HUDEP-2 (cell line): ENCODE results near the gene IL16.

Experiments used
- DNase-seq, 76 experiments: peaks; one replicate each; lab custom pipeline; 2025; ENCODE audit not compliant: unreplicated experiment in 76 of 76; lab: John Stamatoyannopoulos, UW

Gene IL16

DNA sequence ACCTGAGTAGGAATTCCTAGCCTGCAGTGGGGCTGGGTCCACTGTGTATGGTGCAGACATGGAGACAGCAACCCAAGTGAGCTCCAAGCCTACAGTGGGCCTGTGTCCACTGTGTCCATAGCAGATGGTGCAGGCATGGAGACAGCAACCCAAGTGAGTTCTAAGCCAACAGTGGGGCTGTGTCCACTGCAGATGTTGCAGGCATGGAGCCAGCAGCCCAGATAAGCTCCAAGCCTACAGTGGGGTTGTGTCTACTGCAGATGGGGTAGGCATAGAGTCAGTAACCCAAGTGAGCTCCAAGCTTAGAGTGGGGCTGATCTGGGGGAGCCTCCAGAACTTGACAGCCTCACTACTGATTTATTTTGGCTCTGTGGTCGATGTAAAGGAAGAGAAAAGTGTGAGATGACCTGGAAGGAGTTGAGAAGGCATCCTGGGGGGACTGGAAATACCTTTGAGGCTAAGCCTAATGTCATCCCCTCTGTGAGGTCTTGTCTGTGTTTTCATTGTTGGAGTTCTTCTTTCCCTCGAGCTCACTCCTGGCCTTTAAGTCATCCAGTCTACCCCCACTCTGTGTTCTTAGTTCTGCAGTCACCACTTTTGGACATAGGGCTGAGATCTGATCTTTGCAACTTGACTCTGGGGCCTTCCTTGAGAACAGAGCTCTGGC lies 22.4 kb upstream of the IL16 start:
- DNase-seq = no peak

- no peak for DNase-seq
Measured at GRCh38 chr15:81174792-81175327, 21.8 kb upstream of the IL16 start.

- no peak for DNase-seq
Measured at GRCh38 chr15:81175496-81175895, 21.2 kb upstream of the IL16 start.

DNA sequence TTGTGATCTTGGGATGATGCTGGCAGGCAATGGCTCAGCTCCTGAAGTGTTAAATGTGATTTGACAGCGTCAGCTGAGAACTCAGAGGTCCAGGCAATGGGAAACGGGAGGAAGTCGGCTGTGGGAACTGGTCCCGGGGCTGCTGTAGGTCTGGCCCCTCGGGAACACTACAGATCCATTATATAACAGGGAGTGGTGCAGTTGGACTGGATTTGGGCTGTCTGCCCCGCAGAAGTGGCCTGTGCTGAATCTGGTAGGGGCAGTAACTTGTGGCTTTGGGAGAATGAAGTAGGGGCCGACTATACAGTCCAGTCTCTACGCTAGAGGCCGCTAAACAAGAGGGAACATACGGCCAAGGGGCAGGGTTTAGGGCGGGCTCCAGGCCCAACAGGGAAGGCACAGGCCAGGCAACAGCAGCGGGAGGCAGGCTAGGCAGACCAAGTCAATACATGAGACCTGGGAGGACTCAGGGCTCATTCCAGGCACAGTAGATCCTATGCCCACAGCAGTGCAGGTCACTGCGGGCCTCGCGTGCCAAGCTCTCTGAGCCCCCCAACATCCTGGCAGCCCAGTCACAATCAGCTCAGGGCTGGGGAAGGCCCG lies 20.3 kb upstream of the IL16 start:
- DNase-seq = no peak

- no peak for DNase-seq
Measured at GRCh38 chr15:81178365-81178764, 18.3 kb upstream of the IL16 start.

DNA sequence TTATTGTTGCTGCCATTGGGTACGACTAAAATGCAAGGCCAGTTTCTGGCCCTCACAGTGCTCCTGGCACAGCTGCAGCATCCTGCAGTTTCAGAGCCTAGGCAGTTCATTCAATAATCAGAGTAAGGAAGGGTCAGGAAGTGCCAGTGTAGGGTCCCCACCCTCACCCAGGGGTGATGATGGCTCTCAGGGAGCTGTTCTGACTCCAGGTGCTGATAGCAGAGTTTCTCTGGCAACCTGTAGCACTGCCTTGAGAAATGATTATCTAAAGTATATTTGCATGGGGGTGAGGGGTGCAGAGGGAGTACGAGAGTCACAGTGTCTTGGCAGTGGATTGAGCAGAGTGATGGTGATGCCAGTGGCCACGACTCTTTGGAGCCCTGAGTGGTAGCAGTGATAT lies 15.5 kb upstream of the IL16 start:
- no peak for DNase-seq

GRCh38 chr15:81182031-81182755 lies 14.5 kb upstream of the IL16 start:
- DNase-seq = no peak

DNA sequence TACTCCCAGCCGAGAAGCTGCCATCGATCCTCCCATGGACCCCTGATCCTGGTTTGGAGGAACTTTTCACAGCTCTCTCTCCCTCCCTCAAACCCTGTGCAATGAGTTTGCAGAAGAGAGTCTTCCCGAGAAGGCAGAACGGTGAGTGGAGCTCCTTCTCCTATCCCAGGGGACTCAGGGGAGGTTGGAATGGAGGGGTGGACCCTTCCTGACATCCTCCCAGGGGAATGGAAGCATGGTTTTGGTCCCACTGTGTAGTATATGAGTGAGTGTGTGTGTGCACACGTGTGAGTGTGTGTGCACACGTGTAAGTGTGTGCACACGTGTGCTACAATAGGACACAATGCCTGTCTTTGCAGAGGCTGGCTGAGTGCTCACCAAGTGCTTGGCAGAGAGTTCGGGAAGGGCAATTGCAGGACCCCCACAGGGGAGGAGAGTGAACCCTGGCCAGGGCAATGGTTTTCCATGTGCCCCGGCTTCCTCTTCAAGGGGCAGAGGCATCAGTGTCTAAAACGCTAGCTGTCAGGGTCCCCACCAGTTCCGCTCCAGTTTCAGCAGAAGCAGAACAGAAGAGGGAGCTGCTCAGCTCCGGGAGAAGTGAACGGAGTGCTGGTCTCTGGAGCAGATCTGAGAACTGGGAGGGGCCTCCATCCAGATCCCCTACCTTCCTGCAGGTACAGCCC lies 13.8 kb upstream of the IL16 start:
- no peak for DNase-seq

GRCh38 chr15:81183439-81183775 lies 13.3 kb upstream of the IL16 start:
- DNase-seq = no peak

- no peak for DNase-seq
Measured at GRCh38 chr15:81184188-81184587, 12.5 kb upstream of the IL16 start.

DNA sequence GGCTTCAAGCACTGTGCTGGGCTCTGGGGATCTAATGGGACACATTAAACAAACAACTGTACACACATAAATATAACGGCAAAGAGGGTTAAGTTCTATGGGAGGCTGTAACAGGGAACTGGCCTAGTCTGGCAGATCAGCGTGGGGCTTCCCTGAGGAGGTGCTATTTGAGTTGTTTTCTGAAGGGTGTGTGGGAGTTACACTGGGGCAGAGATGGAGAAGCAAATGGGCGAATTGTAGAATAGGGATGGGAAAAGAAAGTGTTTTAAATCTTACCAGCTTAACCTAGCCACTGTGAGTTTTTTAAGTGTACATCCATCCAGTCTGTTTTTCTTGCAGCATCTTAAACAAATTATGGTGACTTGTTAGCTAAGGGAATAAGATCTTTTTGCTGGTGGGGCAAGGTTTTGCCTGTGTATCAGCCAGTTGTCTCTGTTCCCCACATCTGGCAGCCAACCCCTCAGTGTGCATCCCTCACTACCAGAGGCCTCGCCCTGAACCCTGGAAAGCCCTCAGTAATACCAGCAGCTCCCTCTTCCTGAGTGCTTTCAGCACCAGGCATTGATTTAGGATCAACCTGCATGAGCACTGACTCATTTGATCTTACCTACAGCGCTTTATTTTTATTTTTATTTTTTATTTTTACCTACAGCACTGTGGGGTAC lies 10.9 kb upstream of the IL16 start:
- no peak for DNase-seq

DNA sequence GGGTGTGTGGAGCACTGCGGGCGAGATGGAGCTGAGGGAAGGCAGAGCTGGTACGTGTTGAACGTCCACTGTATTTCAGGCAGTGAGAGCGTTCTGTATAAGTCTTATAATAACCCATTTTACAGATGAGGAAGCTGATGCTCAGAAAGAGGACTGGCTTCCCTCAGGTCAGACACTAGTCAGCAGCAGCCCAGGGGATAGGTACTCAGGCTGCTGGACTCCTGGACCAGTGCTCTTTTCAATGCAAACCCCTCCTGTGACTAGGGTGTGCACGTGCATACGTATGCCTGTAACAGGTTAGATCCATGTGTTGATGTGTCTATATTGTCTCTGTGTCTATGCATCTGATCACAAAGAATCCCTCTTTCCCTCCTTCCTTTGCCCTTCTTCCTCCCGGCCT lies 8.3 kb upstream of the IL16 start:
- DNase-seq = no peak

DNA sequence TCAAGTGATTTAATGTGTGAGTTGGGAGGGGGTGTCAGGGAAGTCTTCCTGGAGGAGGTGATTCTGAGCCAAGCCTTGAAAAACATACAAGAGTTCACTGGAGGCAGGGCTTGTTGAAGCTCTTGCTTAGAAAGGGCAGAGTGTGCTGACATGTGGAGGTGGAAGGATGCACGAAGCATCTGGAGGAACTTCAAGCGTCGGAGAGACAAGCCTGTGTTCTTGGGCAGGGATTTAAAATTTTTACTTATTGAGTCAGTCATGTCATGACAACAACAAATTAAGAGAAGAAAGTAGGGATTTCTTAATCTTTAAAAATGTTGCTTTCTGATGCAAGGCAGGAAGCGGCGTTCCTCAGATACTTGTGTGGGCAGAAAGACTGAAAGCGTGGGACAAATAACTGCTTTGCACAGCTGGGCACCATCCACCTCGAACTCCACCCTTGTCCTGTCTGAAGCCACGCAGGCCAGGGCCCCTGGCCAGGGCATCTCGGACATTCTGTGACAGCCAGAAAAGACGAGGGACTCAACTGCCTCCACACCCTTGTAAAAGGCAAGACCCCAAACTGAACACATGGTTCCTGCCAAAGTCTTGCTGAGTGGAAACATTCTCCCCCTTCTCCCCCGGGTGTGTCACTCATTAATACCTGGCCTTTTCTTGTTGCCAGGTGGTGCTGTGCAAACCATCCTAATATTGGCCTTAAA lies 6.9 kb upstream of the IL16 start:
- no peak for DNase-seq

DNA sequence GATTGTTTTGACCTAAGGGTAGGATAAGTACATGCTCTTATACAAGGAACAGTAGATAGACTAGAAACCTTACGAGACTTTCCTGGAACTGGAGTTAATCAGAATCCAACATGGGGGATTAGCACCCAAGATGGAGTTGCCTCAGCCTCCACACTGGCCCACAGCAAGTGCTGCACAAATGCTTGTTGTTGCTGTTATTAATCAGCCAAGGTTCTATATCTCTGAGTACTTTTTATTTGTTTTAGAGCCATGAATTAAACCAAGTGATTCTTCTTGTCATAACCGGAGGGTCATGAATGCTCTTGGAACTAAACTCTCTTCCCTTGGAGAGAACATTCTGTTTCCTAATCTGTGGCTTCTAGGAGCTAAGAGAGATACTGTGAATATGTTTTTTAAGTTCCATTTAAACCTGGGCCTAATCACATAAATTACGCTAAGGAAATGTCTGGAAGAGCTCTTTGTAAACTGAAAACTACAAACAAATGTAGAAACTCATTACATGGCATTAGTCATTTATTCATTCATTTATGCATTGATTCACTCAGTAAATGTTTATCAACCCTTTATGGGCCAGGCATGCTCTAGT lies 5.7 kb upstream of the IL16 start:
- DNase-seq = no peak

GRCh38 chr15:81191701-81192100 lies 5.0 kb upstream of the IL16 start:
- DNase-seq = no peak

DNA sequence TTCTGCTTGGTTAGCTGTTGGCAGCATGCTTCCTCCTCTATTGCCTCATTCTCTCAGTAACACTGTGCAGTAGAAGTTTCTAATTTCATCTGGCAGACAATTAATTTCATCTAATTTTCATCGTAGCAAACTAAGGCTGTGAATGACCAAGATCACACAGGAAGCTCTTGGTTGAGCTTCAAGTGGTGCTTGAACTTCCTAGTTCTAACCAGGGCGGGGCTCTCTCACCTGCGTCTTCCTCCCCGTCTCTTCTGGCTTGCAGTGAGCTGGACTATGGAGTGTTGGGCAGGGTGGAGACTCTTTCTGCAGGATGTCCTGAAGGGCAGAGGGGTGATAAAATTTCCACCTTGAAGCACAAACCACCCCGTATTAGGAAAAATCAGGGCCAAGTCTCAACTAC lies 2.0 kb upstream of the IL16 start:
- DNase-seq = no peak

GRCh38 chr15:81195339-81195864 lies 1.3 kb upstream of the IL16 start:
- no peak for DNase-seq

DNA sequence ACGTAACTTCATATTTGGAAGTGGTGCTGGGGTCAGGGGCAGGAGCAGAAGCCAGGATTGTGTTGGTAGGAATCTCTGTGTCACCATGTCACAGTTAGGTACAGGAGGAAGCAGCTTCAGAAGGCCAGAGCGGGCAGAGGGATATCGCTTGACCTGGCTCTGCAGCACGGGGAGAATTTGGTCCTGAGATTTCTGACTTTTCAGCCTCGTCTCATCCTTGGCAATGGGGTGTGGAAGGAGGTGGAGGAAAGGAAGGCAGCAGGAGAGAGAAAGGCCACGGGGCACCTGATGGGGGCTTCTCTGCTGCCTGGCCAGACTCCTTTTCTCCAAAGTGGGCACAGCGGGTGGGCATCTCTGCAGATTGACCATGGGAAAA lies 564 bp downstream of the IL16 start:
- no peak for DNase-seq

DNA sequence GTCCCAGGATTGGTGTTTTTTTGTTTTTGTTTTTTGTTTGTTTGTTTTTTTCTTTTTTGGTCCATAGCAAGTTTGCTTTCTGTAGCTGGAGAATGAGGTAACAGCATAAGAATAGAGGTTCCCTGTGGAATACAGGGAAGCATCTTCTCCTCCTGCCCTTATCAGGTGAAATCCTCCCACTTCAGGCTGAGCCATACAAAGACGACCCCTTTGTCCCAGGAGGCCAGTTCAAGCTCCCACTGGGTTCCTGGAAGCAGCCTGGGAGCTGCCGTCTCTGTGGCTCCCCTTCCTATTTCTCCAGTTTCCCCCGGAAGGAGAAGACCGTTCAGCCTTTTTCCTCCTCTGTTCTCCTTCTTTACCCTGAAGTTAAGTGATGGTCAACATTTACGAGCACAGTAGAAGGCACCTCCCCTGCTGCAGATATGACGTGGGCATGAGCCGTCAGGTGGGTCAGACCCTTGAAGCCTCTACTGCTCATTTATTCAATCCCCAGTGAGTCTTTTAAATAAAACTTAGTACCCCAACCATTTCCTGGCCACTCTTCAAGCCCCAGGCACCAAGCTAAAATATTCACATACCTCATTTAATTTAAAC lies 1.1 kb downstream of the IL16 start:
- no peak for DNase-seq
